22Rv1 (cell line): ENCODE data around the gene NNMT.

Experiments used
- CTCF ChIP-seq: fragments of 450-650 bp; IDR thresholded peaks from 2 replicates; pipeline ENCODE4 v1.5.1; 2017; ENCODE audit warnings: mild to moderate bottlenecking
- ZFX ChIP-seq: fragments of 450-650 bp; IDR thresholded peaks from 2 replicates; pipeline ENCODE4 v1.6.1; 2017; ENCODE audit warnings: antibody characterized with exemption, borderline replicate concordance

- TF ChIP-seq CTCF (no peak), ZFX (no peak)
These were observed 11.3 kb upstream of the NNMT start for GRCh38 chr11:114284914-114285313.
